ENCODE measurements around the gene CYRIA. TPM values are rescaled to one million over a fixed set of nuclear protein-coding genes. Genes with fewer than 3 reads are reported as not detected.

The CYRIA gene
- total RNA-seq, 1 donor from 2014 or later, result 19.3 TPM

GRCh38 chr2:16643099-16643498 lies 22.5 kb downstream of the CYRIA start:
- Mint-ChIP-seq H3K27ac (ENCODE audit: unreplicated experiment) (no peak overlapping the region), H3K4me3 (ENCODE audit: unreplicated experiment) (no peak overlapping the region), H3K4me1 (ENCODE audit: low read depth, unreplicated experiment) (peaks cover 39% of the 10 kb centered on the region), H3K27me3 (ENCODE audit: unreplicated experiment) (no peaks in the 10 kb centered on the region), H3K9me3 (ENCODE audit: unreplicated experiment) (peaks cover 1% of the 10 kb centered on the region), H3K36me3 (ENCODE audit: unreplicated experiment) (no peaks in the 10 kb centered on the region)
- TF ChIP-seq CTCF (IDR thresholded peaks at IDR 0.05; ENCODE audit: partially characterized antibody, unreplicated experiment), result no peak
- DNase-seq, result no peak

GRCh38 chr2:16642088-16642487 lies 23.5 kb downstream of the CYRIA start:
- H3K27me3 Mint-ChIP-seq (ENCODE audit: unreplicated experiment), result no peaks in the 10 kb centered on the region
- no peak for TF ChIP-seq CTCF (IDR thresholded peaks at IDR 0.05; ENCODE audit: partially characterized antibody, unreplicated experiment)
- no peak for DNase-seq
- peaks cover 40% of the 10 kb centered on the region for H3K4me1 Mint-ChIP-seq (ENCODE audit: low read depth, unreplicated experiment)
- no peak overlapping the region for H3K27ac Mint-ChIP-seq (ENCODE audit: unreplicated experiment)
- no peak overlapping the region for H3K4me3 Mint-ChIP-seq (ENCODE audit: unreplicated experiment)
- H3K36me3 Mint-ChIP-seq (ENCODE audit: unreplicated experiment), result no peaks in the 10 kb centered on the region
- peaks cover 1% of the 10 kb centered on the region for H3K9me3 Mint-ChIP-seq (ENCODE audit: unreplicated experiment)

- Mint-ChIP-seq H3K4me1 (ENCODE audit: low read depth, unreplicated experiment) (peaks cover 37% of the 10 kb centered on the region), H3K27ac (ENCODE audit: unreplicated experiment) (peak overlapping the region; percentile 48), H3K27me3 (ENCODE audit: unreplicated experiment) (no peaks in the 10 kb centered on the region), H3K9me3 (ENCODE audit: unreplicated experiment) (peaks cover 1% of the 10 kb centered on the region), H3K4me3 (ENCODE audit: unreplicated experiment) (peak overlapping the region; percentile 31), H3K36me3 (ENCODE audit: unreplicated experiment) (no peaks in the 10 kb centered on the region)
- no peak for DNase-seq
- TF ChIP-seq CTCF (IDR thresholded peaks at IDR 0.05; ENCODE audit: partially characterized antibody, unreplicated experiment), result no peak
Observed at GRCh38 chr2:16641509-16641908, 24.1 kb downstream of the CYRIA start.

- no peak for TF ChIP-seq CTCF (IDR thresholded peaks at IDR 0.05; ENCODE audit: partially characterized antibody, unreplicated experiment)
- H3K36me3 Mint-ChIP-seq (ENCODE audit: unreplicated experiment), result no peaks in the 10 kb centered on the region
- H3K9me3 Mint-ChIP-seq (ENCODE audit: unreplicated experiment), result peaks cover 1% of the 10 kb centered on the region
- DNase-seq, result no peak
- H3K27ac Mint-ChIP-seq (ENCODE audit: unreplicated experiment), result peak overlapping the region; percentile 48
- H3K27me3 Mint-ChIP-seq (ENCODE audit: unreplicated experiment), result no peaks in the 10 kb centered on the region
- peak overlapping the region; percentile 31 for H3K4me3 Mint-ChIP-seq (ENCODE audit: unreplicated experiment)
- H3K4me1 Mint-ChIP-seq (ENCODE audit: low read depth, unreplicated experiment), result peaks cover 39% of the 10 kb centered on the region
Observed at GRCh38 chr2:16640867-16641266, 24.8 kb downstream of the CYRIA start.

- Mint-ChIP-seq H3K27me3 (ENCODE audit: unreplicated experiment) (no peaks in the 10 kb centered on the region), H3K27ac (ENCODE audit: unreplicated experiment) (peak overlapping the region; percentile 52), H3K4me1 (ENCODE audit: low read depth, unreplicated experiment) (peaks cover 39% of the 10 kb centered on the region), H3K9me3 (ENCODE audit: unreplicated experiment) (peaks cover 1% of the 10 kb centered on the region), H3K4me3 (ENCODE audit: unreplicated experiment) (no peak overlapping the region), H3K36me3 (ENCODE audit: unreplicated experiment) (no peaks in the 10 kb centered on the region)
- no peak for DNase-seq
- TF ChIP-seq CTCF (IDR thresholded peaks at IDR 0.05; ENCODE audit: partially characterized antibody, unreplicated experiment), result no peak
Observed at GRCh38 chr2:16640001-16640700, 25.5 kb downstream of the CYRIA start.
